ENCODE data around the gene SMYD5.

DNA sequence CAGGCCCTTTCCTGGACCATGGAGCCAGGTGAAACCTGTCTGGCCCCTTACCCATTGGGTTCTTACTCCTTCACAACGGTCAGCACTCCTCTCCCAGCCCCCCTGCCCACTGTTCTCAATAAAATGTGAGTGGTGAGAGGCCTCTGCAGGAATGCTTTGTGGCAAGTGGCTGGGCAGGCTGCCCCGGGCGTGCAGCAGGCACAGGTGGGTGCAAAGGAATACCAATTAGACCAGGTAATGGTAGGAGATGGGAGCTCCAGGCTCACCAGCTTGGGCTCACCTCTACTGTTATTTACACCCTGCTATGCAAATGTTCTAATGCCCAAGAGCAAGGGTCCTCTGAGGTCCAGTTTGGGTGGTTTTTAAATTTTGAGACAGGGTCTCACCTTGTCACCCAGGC, 13.0 kb downstream of the SMYD5 start:
- TF ChIP-seq EZH2 (IDR thresholded peaks at IDR 0.05) = no peak
- TF ChIP-seq POLR2AphosphoS5 (IDR thresholded peaks at IDR 0.05; ENCODE audit: borderline replicate concordance, low read depth, low read length) = no peak; the same call in 1 of the 2 replicates

Data from SK-N-MC (cell line).